Measurements from ENCODE around the gene CCND1.

The CCND1 gene

DNA sequence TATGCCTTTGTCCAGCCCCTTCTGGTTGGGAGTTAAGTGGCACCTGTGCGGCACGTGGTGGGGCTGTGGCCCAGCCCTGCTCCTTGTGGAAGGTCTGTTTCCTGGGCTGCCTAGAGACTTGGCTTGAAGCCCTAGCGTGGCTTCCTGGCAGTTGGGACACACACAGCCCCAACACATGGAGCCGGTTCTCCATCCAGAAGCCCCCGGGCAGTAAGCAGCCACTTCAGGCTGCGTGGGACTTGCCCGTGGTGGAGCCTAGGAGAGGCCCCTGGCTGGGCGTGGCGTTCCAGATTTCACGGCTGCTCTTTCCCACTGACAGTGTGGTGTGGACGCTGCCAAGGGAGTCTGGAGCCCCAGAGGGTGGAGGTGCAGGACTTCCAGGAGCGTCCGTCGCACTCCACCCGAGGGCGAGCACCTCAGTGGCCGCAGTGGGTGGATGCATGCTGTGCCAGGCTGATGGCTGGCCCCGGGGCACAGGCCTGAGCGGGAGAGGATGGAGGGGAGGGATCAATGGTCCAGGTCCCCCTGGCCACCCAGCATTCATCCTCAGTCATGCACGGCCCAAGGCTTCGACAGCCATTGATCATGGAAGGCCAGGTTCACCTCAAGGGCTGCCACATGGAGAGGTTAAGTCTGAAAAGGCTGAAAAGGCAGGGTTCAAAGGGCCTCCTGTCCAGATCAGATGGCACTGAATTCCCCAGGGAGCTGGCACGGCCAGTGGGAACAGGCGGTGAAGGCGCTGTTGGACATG lies 9.3 kb downstream of the CCND1 start:
- Histone ChIP-seq H3K9me3 (no peaks in the 10 kb centered on the region), H3K27me3 (peaks cover 9% of the 10 kb centered on the region), H3K36me3 (no peaks in the 10 kb centered on the region), H3K4me1 (ENCODE audit: control insufficient read depth in 1 of 2, insufficient read depth in 1 of 2, low read depth in 1 of 2, low read length in 1 of 2) (no peaks in the 10 kb centered on the region), H3K27ac (no peak overlapping the region), H3K4me3 (ENCODE audit: low read depth in 1 of 2, low read length in 1 of 2) (no peak overlapping the region)
- TF ChIP-seq, protein P1, sequence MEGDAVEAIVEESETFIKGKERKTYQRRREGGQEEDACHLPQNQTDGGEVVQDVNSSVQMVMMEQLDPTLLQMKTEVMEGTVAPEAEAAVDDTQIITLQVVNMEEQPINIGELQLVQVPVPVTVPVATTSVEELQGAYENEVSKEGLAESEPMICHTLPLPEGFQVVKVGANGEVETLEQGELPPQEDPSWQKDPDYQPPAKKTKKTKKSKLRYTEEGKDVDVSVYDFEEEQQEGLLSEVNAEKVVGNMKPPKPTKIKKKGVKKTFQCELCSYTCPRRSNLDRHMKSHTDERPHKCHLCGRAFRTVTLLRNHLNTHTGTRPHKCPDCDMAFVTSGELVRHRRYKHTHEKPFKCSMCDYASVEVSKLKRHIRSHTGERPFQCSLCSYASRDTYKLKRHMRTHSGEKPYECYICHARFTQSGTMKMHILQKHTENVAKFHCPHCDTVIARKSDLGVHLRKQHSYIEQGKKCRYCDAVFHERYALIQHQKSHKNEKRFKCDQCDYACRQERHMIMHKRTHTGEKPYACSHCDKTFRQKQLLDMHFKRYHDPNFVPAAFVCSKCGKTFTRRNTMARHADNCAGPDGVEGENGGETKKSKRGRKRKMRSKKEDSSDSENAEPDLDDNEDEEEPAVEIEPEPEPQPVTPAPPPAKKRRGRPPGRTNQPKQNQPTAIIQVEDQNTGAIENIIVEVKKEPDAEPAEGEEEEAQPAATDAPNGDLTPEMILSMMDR (IDR thresholded peaks at IDR 0.05) = no peak

DNA sequence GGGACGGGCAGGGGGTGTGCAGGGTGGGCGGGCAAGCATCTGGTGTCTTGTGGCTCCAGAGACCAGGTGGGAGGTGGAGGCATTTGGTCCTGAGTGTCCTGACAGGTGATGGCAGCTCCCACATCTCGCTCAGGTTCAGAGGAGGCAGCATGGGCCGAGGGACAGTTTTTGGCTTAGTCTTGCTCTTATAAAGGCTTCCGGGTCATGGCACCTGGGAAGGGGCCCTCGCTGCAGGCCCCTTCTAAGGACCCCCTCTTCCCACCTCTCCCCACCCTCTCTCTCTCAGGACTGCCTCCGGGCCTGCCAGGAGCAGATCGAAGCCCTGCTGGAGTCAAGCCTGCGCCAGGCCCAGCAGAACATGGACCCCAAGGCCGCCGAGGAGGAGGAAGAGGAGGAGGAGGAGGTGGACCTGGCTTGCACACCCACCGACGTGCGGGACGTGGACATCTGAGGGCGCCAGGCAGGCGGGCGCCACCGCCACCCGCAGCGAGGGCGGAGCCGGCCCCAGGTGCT lies 9.9 kb downstream of the CCND1 start:
- TF ChIP-seq, protein P1 (IDR thresholded peaks at IDR 0.05) = no peak
- Histone ChIP-seq H3K27ac (no peak overlapping the region), H3K4me3 (ENCODE audit: low read depth in 1 of 2, low read length in 1 of 2) (no peak overlapping the region), H3K9me3 (no peaks in the 10 kb centered on the region), H3K36me3 (no peaks in the 10 kb centered on the region), H3K27me3 (peaks cover 3% of the 10 kb centered on the region), H3K4me1 (ENCODE audit: control insufficient read depth in 1 of 2, insufficient read depth in 1 of 2, low read depth in 1 of 2, low read length in 1 of 2) (no peaks in the 10 kb centered on the region)

DNA sequence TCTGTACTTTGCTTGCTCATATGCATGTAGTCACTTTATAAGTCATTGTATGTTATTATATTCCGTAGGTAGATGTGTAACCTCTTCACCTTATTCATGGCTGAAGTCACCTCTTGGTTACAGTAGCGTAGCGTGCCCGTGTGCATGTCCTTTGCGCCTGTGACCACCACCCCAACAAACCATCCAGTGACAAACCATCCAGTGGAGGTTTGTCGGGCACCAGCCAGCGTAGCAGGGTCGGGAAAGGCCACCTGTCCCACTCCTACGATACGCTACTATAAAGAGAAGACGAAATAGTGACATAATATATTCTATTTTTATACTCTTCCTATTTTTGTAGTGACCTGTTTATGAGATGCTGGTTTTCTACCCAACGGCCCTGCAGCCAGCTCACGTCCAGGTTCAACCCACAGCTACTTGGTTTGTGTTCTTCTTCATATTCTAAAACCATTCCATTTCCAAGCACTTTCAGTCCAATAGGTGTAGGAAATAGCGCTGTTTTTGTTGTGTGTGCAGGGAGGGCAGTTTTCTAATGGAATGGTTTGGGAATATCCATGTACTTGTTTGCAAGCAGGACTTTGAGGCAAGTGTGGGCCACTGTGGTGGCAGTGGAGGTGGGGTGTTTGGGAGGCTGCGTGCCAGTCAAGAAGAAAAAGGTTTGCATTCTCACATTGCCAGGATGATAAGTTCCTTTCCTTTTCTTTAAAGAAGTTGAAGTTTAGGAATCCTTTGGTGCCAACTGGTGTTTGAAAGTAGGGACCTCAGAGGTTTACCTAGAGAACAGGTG lies 11.1 kb downstream of the CCND1 start:
- Histone ChIP-seq H3K27me3 (peaks cover 3% of the 10 kb centered on the region), H3K36me3 (no peaks in the 10 kb centered on the region), H3K27ac (no peak overlapping the region), H3K4me3 (ENCODE audit: low read depth in 1 of 2, low read length in 1 of 2) (no peak overlapping the region), H3K9me3 (no peaks in the 10 kb centered on the region), H3K4me1 (ENCODE audit: control insufficient read depth in 1 of 2, insufficient read depth in 1 of 2, low read depth in 1 of 2, low read length in 1 of 2) (no peaks in the 10 kb centered on the region)
- TF ChIP-seq, protein P1 (IDR thresholded peaks at IDR 0.05) = no peak

DNA sequence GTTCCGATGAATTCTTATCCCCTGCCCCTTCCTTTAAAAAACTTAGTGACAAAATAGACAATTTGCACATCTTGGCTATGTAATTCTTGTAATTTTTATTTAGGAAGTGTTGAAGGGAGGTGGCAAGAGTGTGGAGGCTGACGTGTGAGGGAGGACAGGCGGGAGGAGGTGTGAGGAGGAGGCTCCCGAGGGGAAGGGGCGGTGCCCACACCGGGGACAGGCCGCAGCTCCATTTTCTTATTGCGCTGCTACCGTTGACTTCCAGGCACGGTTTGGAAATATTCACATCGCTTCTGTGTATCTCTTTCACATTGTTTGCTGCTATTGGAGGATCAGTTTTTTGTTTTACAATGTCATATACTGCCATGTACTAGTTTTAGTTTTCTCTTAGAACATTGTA lies 12.0 kb downstream of the CCND1 start:
- H3K9me3 ChIP-seq = no peaks in the 10 kb centered on the region
- TF ChIP-seq, protein P1 (IDR thresholded peaks at IDR 0.05) = no peak
- H3K27me3 ChIP-seq = peaks cover 3% of the 10 kb centered on the region
- no peaks in the 10 kb centered on the region for H3K36me3 ChIP-seq
- H3K4me3 ChIP-seq (ENCODE audit: low read depth in 1 of 2, low read length in 1 of 2) = no peak overlapping the region
- no peak overlapping the region for H3K27ac ChIP-seq
- no peaks in the 10 kb centered on the region for H3K4me1 ChIP-seq (ENCODE audit: control insufficient read depth in 1 of 2, insufficient read depth in 1 of 2, low read depth in 1 of 2, low read length in 1 of 2)

DNA sequence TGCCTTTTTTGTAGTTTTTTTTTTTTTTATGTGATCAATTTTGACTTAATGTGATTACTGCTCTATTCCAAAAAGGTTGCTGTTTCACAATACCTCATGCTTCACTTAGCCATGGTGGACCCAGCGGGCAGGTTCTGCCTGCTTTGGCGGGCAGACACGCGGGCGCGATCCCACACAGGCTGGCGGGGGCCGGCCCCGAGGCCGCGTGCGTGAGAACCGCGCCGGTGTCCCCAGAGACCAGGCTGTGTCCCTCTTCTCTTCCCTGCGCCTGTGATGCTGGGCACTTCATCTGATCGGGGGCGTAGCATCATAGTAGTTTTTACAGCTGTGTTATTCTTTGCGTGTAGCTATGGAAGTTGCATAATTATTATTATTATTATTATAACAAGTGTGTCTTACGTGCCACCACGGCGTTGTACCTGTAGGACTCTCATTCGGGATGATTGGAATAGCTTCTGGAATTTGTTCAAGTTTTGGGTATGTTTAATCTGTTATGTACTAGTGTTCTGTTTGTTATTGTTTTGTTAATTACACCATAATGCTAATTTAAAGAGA lies 12.5 kb downstream of the CCND1 start:
- H3K4me1 ChIP-seq (ENCODE audit: control insufficient read depth in 1 of 2, insufficient read depth in 1 of 2, low read depth in 1 of 2, low read length in 1 of 2) = no peaks in the 10 kb centered on the region
- peaks cover 3% of the 10 kb centered on the region for H3K27me3 ChIP-seq
- no peaks in the 10 kb centered on the region for H3K9me3 ChIP-seq
- H3K4me3 ChIP-seq (ENCODE audit: low read depth in 1 of 2, low read length in 1 of 2) = no peak overlapping the region
- TF ChIP-seq, protein P1 (IDR thresholded peaks at IDR 0.05) = no peak
- no peak overlapping the region for H3K27ac ChIP-seq
- no peaks in the 10 kb centered on the region for H3K36me3 ChIP-seq

Data from neutrophil (primary cell).